HPDE6-E6E7 (cell line): ENCODE measurements around the gene RNF208.
"Not testable (repeated sequence)": the region's sequence is repeated elsewhere in the genome, so short reads cannot be mapped to it uniquely, and the experiment has no call there.

Experiments
- DNase-seq: peaks from one replicate; pipeline ENCODE4 v3.0.0; 2011; ENCODE audit warnings: missing footprints; ENCODE audit errors: extremely low spot score

The RNF208 gene

GRCh38 chr9:137222190-137223077, at the start of gene RNF208:
Gene RNF208, minus strand, starts transcription at chr9:137222240. Its CDS starts 1,028 bp downstream, at chr9:137221212.
- DNase-seq: no peak

GRCh38 chr9:137271696-137272076, 49.6 kb upstream of the RNF208 start:
- DNase-seq: no peak

GRCh38 chr9:137270929-137271695, 49.1 kb upstream of the RNF208 start:
- DNase-seq: no peak

GRCh38 chr9:137269231-137269772, 47.3 kb upstream of the RNF208 start:
- no peak for DNase-seq

GRCh38 chr9:137268538-137269201, 46.6 kb upstream of the RNF208 start:
- no peak for DNase-seq

- DNase-seq: no peak
These were observed 45.9 kb upstream of the RNF208 start for GRCh38 chr9:137267933-137268355.

- DNase-seq: no peak
These were observed 44.8 kb upstream of the RNF208 start for GRCh38 chr9:137266585-137267453.

GRCh38 chr9:137266162-137266527, 44.1 kb upstream of the RNF208 start:
- no peak for DNase-seq

GRCh38 chr9:137265496-137266161, 43.6 kb upstream of the RNF208 start:
- no peak for DNase-seq

- DNase-seq: no peak
These were observed 42.0 kb upstream of the RNF208 start for GRCh38 chr9:137264067-137264466.

- DNase-seq: no peak
These were observed 41.5 kb upstream of the RNF208 start for GRCh38 chr9:137263506-137263905.

- no peak for DNase-seq
These were observed 40.9 kb upstream of the RNF208 start for GRCh38 chr9:137262909-137263285.

GRCh38 chr9:137262173-137262908, 40.3 kb upstream of the RNF208 start:
- not testable (repeated sequence) for DNase-seq

GRCh38 chr9:137256856-137257255, 34.8 kb upstream of the RNF208 start:
- DNase-seq: no peak

- DNase-seq: no peak
These were observed 34.3 kb upstream of the RNF208 start for GRCh38 chr9:137256362-137256761.

GRCh38 chr9:137255448-137256114, 33.5 kb upstream of the RNF208 start:
- no peak for DNase-seq

GRCh38 chr9:137254624-137255447, 32.8 kb upstream of the RNF208 start, which contains the start of gene NELFB:
Gene NELFB, plus strand, starts transcription at chr9:137255327.
- peak; percentile 95 for DNase-seq
